HEK293 (cell line): Measurements from ENCODE around the gene CLIC3.
"Not testable (repeated sequence)": the region's sequence is repeated elsewhere in the genome, so short reads cannot be mapped to it uniquely, and the experiment has no call there.

ENCODE experiments used
- CTCF ChIA-PET: fragments of 350-600 bp; formaldehyde crosslinking; extraction: SDS; loops from one replicate; lab custom pipeline; 2021; ENCODE audit warnings: antibody characterized with exemption; lab: Yijun Ruan, JAX
- POLR2A ChIA-PET: fragments of 300-600 bp; formaldehyde crosslinking; extraction: SDS; loops from one replicate; lab custom pipeline; 2020; ENCODE audit warnings: antibody characterized with exemption, inconsistent platforms; lab: Yijun Ruan, JAX
- H3K27ac ChIP-seq: fragments of 200-500 bp; sonication (Bioruptor generic); 2 replicates; pipeline ENCODE4 v1.5.1; 2014; ENCODE audit warnings: low read depth, low read length, control low read depth, inconsistent platforms; ENCODE audit errors: extremely low read depth
- H3K36me3 ChIP-seq, 2 experiments: fragments of 200-500 bp in 1 of 2; sonication (Bioruptor generic) in 1 of 2; 1 replicate in 1 of 2; 2 replicates in 1 of 2; pipeline ENCODE4 v1.5.1; 2014 to 2017; ENCODE audit warnings: inconsistent platforms in 2 of 2, low read length in 2 of 2; ENCODE audit not compliant: control insufficient read depth in 2 of 2, insufficient read depth in 1 of 2
- H3K4me1 ChIP-seq: fragments of 200-500 bp; sonication (Bioruptor generic); 2 replicates; pipeline ENCODE4 v1.5.1; 2014; ENCODE audit warnings: mild to moderate bottlenecking, low read length, inconsistent platforms; ENCODE audit not compliant: control insufficient read depth, insufficient read depth
- H3K4me3 ChIP-seq: 2 replicates; pipeline ENCODE4 v1.5.1; 2011; ENCODE audit warnings: low read depth, mild to moderate bottlenecking, control low read depth, low read length, moderate library complexity
- H3K9me3 ChIP-seq: fragments of 200-500 bp; sonication (Bioruptor generic); 2 replicates; pipeline ENCODE4 v1.5.1; 2014; ENCODE audit warnings: low read depth, low read length, inconsistent platforms; ENCODE audit not compliant: control insufficient read depth, insufficient read depth
- ATF2 ChIP-seq: fragments of 450-650 bp; formaldehyde crosslinking; IDR thresholded peaks from 2 replicates; pipeline ENCODE4 v1.5.1; 2016; ENCODE audit warnings: missing biosample characterization, missing genetic modification characterization, low read depth
- HIC1 ChIP-seq: fragments of 450-650 bp; formaldehyde crosslinking; IDR thresholded peaks from 2 replicates; pipeline ENCODE4 v1.5.1; 2016; ENCODE audit warnings: missing biosample characterization, missing genetic modification characterization
- IKZF3 ChIP-seq: fragments of 450-650 bp; IDR thresholded peaks from 2 replicates; pipeline ENCODE4 v1.5.0; 2018; ENCODE audit warnings: missing biosample characterization, mild to moderate bottlenecking, missing genetic modification characterization, moderate library complexity
- KLF1 ChIP-seq: fragments of 450-650 bp; formaldehyde crosslinking; IDR thresholded peaks from 2 replicates; pipeline ENCODE4 v1.5.1; 2016; ENCODE audit warnings: missing biosample characterization, missing genetic modification characterization
- KLF8 ChIP-seq: fragments of 450-650 bp; formaldehyde crosslinking; IDR thresholded peaks from 2 replicates; pipeline ENCODE4 v1.5.1; 2016; ENCODE audit warnings: missing biosample characterization, missing genetic modification characterization
- SETDB1 ChIP-seq: IDR thresholded peaks from one replicate; pipeline ENCODE4 v1.6.1; 2017; ENCODE audit warnings: mild to moderate bottlenecking, low read length, moderate library complexity, mixed read lengths; ENCODE audit not compliant: insufficient read length
- SP7 ChIP-seq: fragments of 450-650 bp; formaldehyde crosslinking; IDR thresholded peaks from 2 replicates; pipeline ENCODE4 v1.5.1; 2016; ENCODE audit warnings: missing biosample characterization, missing genetic modification characterization
- WT1 ChIP-seq: fragments of 450-650 bp; formaldehyde crosslinking; IDR thresholded peaks from 2 replicates; pipeline ENCODE4 v1.5.1; 2016; ENCODE audit warnings: missing biosample characterization, missing genetic modification characterization
- ZBTB11 ChIP-seq: fragments of 450-650 bp; formaldehyde crosslinking; conservative IDR thresholded peaks from 2 replicates; pipeline ENCODE4 v1.5.1; 2016; ENCODE audit warnings: low read depth, missing biosample characterization, missing genetic modification characterization
- ZBTB26 ChIP-seq: fragments of 450-650 bp; formaldehyde crosslinking; optimal IDR thresholded peaks from 2 replicates; pipeline ENCODE3; 2016; ENCODE audit warnings: missing biosample characterization, mild to moderate bottlenecking, missing genetic modification characterization
- ZBTB8A ChIP-seq: fragments of 450-650 bp; formaldehyde crosslinking; IDR thresholded peaks from 2 replicates; pipeline ENCODE4 v1.5.1; 2016; ENCODE audit warnings: missing biosample characterization, missing genetic modification characterization
- ZNF146 ChIP-seq: fragments of 450-650 bp; formaldehyde crosslinking; IDR thresholded peaks from 2 replicates; pipeline ENCODE4 v1.5.1; 2016; ENCODE audit warnings: missing biosample characterization, missing genetic modification characterization
- ZNF2 ChIP-seq: fragments of 450-650 bp; formaldehyde crosslinking; IDR thresholded peaks from 2 replicates; pipeline ENCODE4 v1.5.1; 2016; ENCODE audit warnings: missing biosample characterization, missing genetic modification characterization
- ZNF600 ChIP-seq: fragments of 450-650 bp; formaldehyde crosslinking; IDR thresholded peaks from 2 replicates; pipeline ENCODE4 v1.5.1; 2016; ENCODE audit warnings: missing biosample characterization, missing genetic modification characterization
- ZNF629 ChIP-seq: fragments of 450-650 bp; formaldehyde crosslinking; IDR thresholded peaks from 2 replicates; pipeline ENCODE4 v1.5.1; 2017; ENCODE audit warnings: missing biosample characterization, missing genetic modification characterization
- ZNF654 ChIP-seq: fragments of 450-650 bp; formaldehyde crosslinking; IDR thresholded peaks from 2 replicates; pipeline ENCODE4 v1.5.1; 2016; ENCODE audit warnings: low read depth, missing biosample characterization, missing genetic modification characterization
- ZNF791 ChIP-seq: fragments of 450-650 bp; formaldehyde crosslinking; IDR thresholded peaks from 2 replicates; pipeline ENCODE4 v1.5.1; 2016; ENCODE audit warnings: missing biosample characterization, missing genetic modification characterization
- ZSCAN30 ChIP-seq: fragments of 450-650 bp; IDR thresholded peaks from 2 replicates; pipeline ENCODE4 v1.5.1; 2018; ENCODE audit warnings: missing biosample characterization, mild to moderate bottlenecking, missing genetic modification characterization, moderate library complexity

The CLIC3 gene

GRCh38 chr9:137006116-137007003, 10.0 kb upstream of the CLIC3 start:
- TF ChIP-seq ZBTB26 (tag by site-specific recombination) (peak; percentile 11), ZNF146 (tag by site-specific recombination) (no peak), HIC1 (tag by site-specific recombination) (0 out of 2 replicates have a peak, but pooled peaks have one; percentile 48), ZNF791 (tag by site-specific recombination) (no peak)
- ChIA-PET CTCF (interaction anchor here (0.8 to 5.2 kb wide), 4 partner anchors 23 to 214 kb away, joined by 3 to 24 read pairs (median 6); no protein-coding TSS in a partner anchor), POLR2A (interaction anchor here (1.3 kb wide), 1 partner anchor 14 kb away, joined by 3 read pairs; no protein-coding TSS in a partner anchor)
- Histone ChIP-seq H3K9me3 (no peaks in the 10 kb centered on the region), H3K4me3 (no peak overlapping the region), H3K36me3 (peaks cover 0 to 8% of the 10 kb centered on the region in 2 experiments; a peak in 1 of 3 replicates), H3K27ac (no peak overlapping the region), H3K4me1 (peaks cover 3% of the 10 kb centered on the region; the same call in 1 of the 2 replicates)

- not testable (repeated sequence) for H3K4me3 ChIP-seq, H3K36me3 ChIP-seq, H3K4me1 ChIP-seq, H3K27ac ChIP-seq, H3K9me3 ChIP-seq
- peak; percentile 31 for TF ChIP-seq ZNF654 (tag by site-specific recombination)
- peak; percentile 41; the same call in 1 of the 2 replicates for TF ChIP-seq ZNF2 (tag by site-specific recombination)
- peak; percentile 54 for TF ChIP-seq SETDB1
- TF ChIP-seq ZBTB11 (tag by site-specific recombination) = 0 out of 2 replicates have a peak, but pooled peaks have one; percentile 18
- TF ChIP-seq ZBTB8A (tag by site-specific recombination) = peak; percentile 85
- peak; percentile 42; the same call in 1 of the 2 replicates for TF ChIP-seq WT1 (tag by site-specific recombination)
- TF ChIP-seq ZSCAN30 (tag by site-specific recombination) = 0 out of 2 replicates have a peak, but pooled peaks have one; percentile 16
- peak; percentile 37; the same call in 1 of the 2 replicates for TF ChIP-seq KLF8
- 0 out of 2 replicates have a peak, but pooled peaks have one; percentile 39 for TF ChIP-seq ZNF629 (tag by site-specific recombination)
- 0 out of 2 replicates have a peak, but pooled peaks have one; percentile 46 for TF ChIP-seq ZNF600 (tag by site-specific recombination)
- 0 out of 2 replicates have a peak, but pooled peaks have one; percentile 15 for TF ChIP-seq SP7 (tag by site-specific recombination)
- TF ChIP-seq IKZF3 (tag by site-specific recombination) = peak; percentile 56; the same call in 1 of the 2 replicates
- 0 out of 2 replicates have a peak, but pooled peaks have one; percentile 4 for TF ChIP-seq ATF2 (tag by site-specific recombination)
- peak; percentile 89 for TF ChIP-seq KLF1
- CTCF ChIA-PET = interaction anchor here (0.7 to 5.2 kb wide), 4 partner anchors 12 to 56 kb away, joined by 4 to 38 read pairs (median 14); partner anchors contain the start of genes ABCA2 and PAXX
- POLR2A ChIA-PET = interaction anchor here (4.7 kb wide), 1 partner anchor 12 kb away, joined by 25 read pairs; the partner anchor contains the start of gene PAXX
These were observed 7.9 kb upstream of the CLIC3 start for GRCh38 chr9:137004285-137004684.
